CD4-positive, alpha-beta memory T cell (primary cell): ENCODE data around the gene PLK1. TPM values are rescaled to one million over a fixed set of nuclear protein-coding genes. Genes with fewer than 3 reads are reported as not detected.
"Not testable (repeated sequence)": the region's sequence is repeated elsewhere in the genome, so short reads cannot be mapped to it uniquely, and the experiment has no call there.

Experiments
- CTCF ChIA-PET: fragments of 350-600 bp; sonication (Branson Sonifier 250); formaldehyde crosslinking; loops from one replicate; lab custom pipeline; 2021; ENCODE audit warnings: inconsistent platforms; ENCODE audit not compliant: partially characterized antibody; lab: Charles Lee
- POLR2A ChIA-PET: fragments of 350-600 bp; sonication (Branson Sonifier 250); formaldehyde crosslinking; loops from one replicate; lab custom pipeline; 2021; ENCODE audit not compliant: partially characterized antibody; lab: Charles Lee
- DNase-seq, 5 donors: peaks; one replicate each; pipeline versions ENCODE4 v3.0.0 to v3.0.0-alpha.2; 2020 to 2022; ENCODE audit warnings: mixed read lengths in 1 of 5
- H3K27ac ChIP-seq: one replicate; pipeline ENCODE4 v1.7.0; 2013; ENCODE audit warnings: low read depth, low read length
- H3K27me3 ChIP-seq: 2 replicates; pipeline ENCODE4 v1.7.0; 2013; ENCODE audit warnings: mild to moderate bottlenecking, low read length, moderate library complexity; ENCODE audit not compliant: insufficient read depth
- H3K36me3 ChIP-seq: 2 replicates; pipeline ENCODE4 v1.7.0; 2013; ENCODE audit warnings: mild to moderate bottlenecking, low read length, moderate library complexity; ENCODE audit not compliant: insufficient read depth
- H3K4me1 ChIP-seq: 2 replicates; pipeline ENCODE4 v1.7.0; 2013; ENCODE audit warnings: mild to moderate bottlenecking, low read length, moderate library complexity; ENCODE audit not compliant: insufficient read depth
- H3K4me3 ChIP-seq, 2 donors: one replicate each; pipeline ENCODE4 v1.7.0; 2013; ENCODE audit warnings: low read length in 2 of 2, mild to moderate bottlenecking in 1 of 2
- H3K9me3 ChIP-seq, 2 donors: one replicate each; pipeline ENCODE4 v1.7.0; 2013; ENCODE audit warnings: low read length in 2 of 2, control low read depth in 1 of 2; ENCODE audit not compliant: control insufficient read depth in 1 of 2
- H3K27ac Mint-ChIP-seq, 7 donors: one replicate each; pipeline ENCODE4 v1.8.0; 2020 to 2021; ENCODE audit warnings: mixed read lengths in 7 of 7, mild to moderate bottlenecking in 6 of 7, inconsistent platforms in 3 of 7, moderate library complexity in 3 of 7
- H3K27me3 Mint-ChIP-seq, 2 donors: one replicate each; pipeline ENCODE4 v1.8.0; 2020 to 2021; ENCODE audit warnings: mixed read lengths in 2 of 2
- H3K36me3 Mint-ChIP-seq, 2 donors: one replicate each; pipeline ENCODE4 v1.8.0; 2020 to 2021; ENCODE audit warnings: mixed read lengths in 2 of 2, inconsistent platforms in 1 of 2, mild to moderate bottlenecking in 1 of 2
- H3K4me1 Mint-ChIP-seq, 4 donors: one replicate each; pipeline ENCODE4 v1.8.0; 2020 to 2021; ENCODE audit warnings: mixed read lengths in 4 of 4, mild to moderate bottlenecking in 1 of 4
- H3K4me3 Mint-ChIP-seq, 8 donors: one replicate each; pipeline ENCODE4 v1.8.0; 2020 to 2021; ENCODE audit warnings: mixed read lengths in 8 of 8, mild to moderate bottlenecking in 7 of 8, moderate library complexity in 6 of 8, inconsistent platforms in 3 of 8
- H3K9me3 Mint-ChIP-seq, 8 donors: one replicate each; pipeline ENCODE4 v1.8.0; 2020 to 2021; ENCODE audit warnings: mixed read lengths in 8 of 8, mild to moderate bottlenecking in 5 of 8, inconsistent platforms in 3 of 8, moderate library complexity in 1 of 8
- intact Hi-C: fragments of 100-400 bp; cut with micrococcal nuclease; formaldehyde crosslinking; loops from one replicate; pipeline ENCODE4 v1.15.1; 2023
- polyA plus RNA-seq, 2 donors: library from polyadenylated mRNA; unstranded; fragments of 300-500 nt; fragmentation: Illumina TruSeq; gene quantifications; one replicate each; pipeline ENCODE4 v1.2.3, GENCODE V29; 2021
- total RNA-seq, 2 experiments: library from RNA; stranded (reverse); gene quantifications; one replicate each; pipeline ENCODE4 v1.2.3, GENCODE V29; 2021

The PLK1 gene
- total and polyA plus RNA-seq, 4 experiments from 2014 or later = 0.18 to 3.5 (median 3.0) TPM; not detected in 1

GRCh38 chr16:23734176-23734893 lies 55.6 kb downstream of the PLK1 start:
- Histone ChIP-seq H3K36me3 (no peaks in the 10 kb centered on the region), H3K9me3 (no peaks in the 10 kb centered on the region), H3K27ac (no peak overlapping the region), H3K27me3 (no peaks in the 10 kb centered on the region), H3K4me1 (no peaks in the 10 kb centered on the region), H3K4me3 (no peak overlapping the region)
- Mint-ChIP-seq H3K27ac (no peak overlapping the region), H3K4me1 (peaks cover 3 to 6% (median 5%) of the 10 kb centered on the region in 4 donors), H3K27me3 (peaks cover 4 to 10% of the 10 kb centered on the region in 2 donors), H3K4me3 (no peak overlapping the region), H3K9me3 (peaks cover 0 to 2% (median 0%) of the 10 kb centered on the region in 8 donors), H3K36me3 (no peaks in the 10 kb centered on the region)
- POLR2A ChIA-PET = no interaction called here
- DNase-seq = no peak
- CTCF ChIA-PET = interaction anchor here (1.0 to 1.7 kb wide), 4 partner anchors 9 to 770 kb away, joined by 4 to 6 read pairs (median 5); no protein-coding TSS in a partner anchor
- intact Hi-C loops = no loop called here

- H3K9me3 ChIP-seq, CTCF ChIA-PET, H3K36me3 ChIP-seq, POLR2A ChIA-PET, H3K27ac Mint-ChIP-seq, H3K27me3 ChIP-seq, H3K4me3 Mint-ChIP-seq, H3K4me1 Mint-ChIP-seq, intact Hi-C loops, H3K4me3 ChIP-seq, H3K27me3 Mint-ChIP-seq, H3K4me1 ChIP-seq, H3K36me3 Mint-ChIP-seq, DNase-seq, H3K9me3 Mint-ChIP-seq, H3K27ac ChIP-seq: not testable (repeated sequence)
These were observed 58.8 kb downstream of the PLK1 start for GRCh38 chr16:23737423-23738028.

- Mint-ChIP-seq H3K9me3 (no peaks in the 10 kb centered on the region), H3K4me3 (no peak overlapping the region), H3K36me3 (no peaks in the 10 kb centered on the region), H3K4me1 (peaks cover 3 to 6% (median 5%) of the 10 kb centered on the region in 4 donors), H3K27ac (no peak overlapping the region), H3K27me3 (peaks cover 11 to 17% of the 10 kb centered on the region in 2 donors)
- CTCF ChIA-PET = interaction anchor here (0.7 kb wide), 1 partner anchor 862 kb away, joined by 4 read pairs; no protein-coding TSS in a partner anchor
- POLR2A ChIA-PET = no interaction called here
- H3K36me3 ChIP-seq = no peaks in the 10 kb centered on the region
- H3K4me1 ChIP-seq = no peaks in the 10 kb centered on the region
- no peak overlapping the region for H3K4me3 ChIP-seq
- DNase-seq = no peak
- H3K27me3 ChIP-seq = no peaks in the 10 kb centered on the region
- intact Hi-C loops = no loop called here
- H3K27ac ChIP-seq = no peak overlapping the region
- no peaks in the 10 kb centered on the region for H3K9me3 ChIP-seq
These were observed 60.8 kb downstream of the PLK1 start for GRCh38 chr16:23739516-23739915.

Other genes starting within 250 kb of the PLK1 start
- gene COG7, start 225.7 kb upstream of the PLK1 start, total RNA-seq = 10 to 100 TPM; 19.7 to 24.7 TPM
- gene COG7, start 225.7 kb upstream of the PLK1 start, polyA plus RNA-seq = 10 to 100 TPM; 11.4 to 13.0 TPM
- 100 to 1,000 TPM; 114 to 118 TPM for gene GGA2, start 168.4 kb upstream of the PLK1 start, total RNA-seq
- gene GGA2, start 168.4 kb upstream of the PLK1 start, polyA plus RNA-seq = 10 to 100 TPM; 49.2 to 49.6 TPM
- gene EARS2, start 121.5 kb upstream of the PLK1 start, total RNA-seq = 10 to 100 TPM; 13.6 to 16.0 TPM
- 10 to 100 TPM; 11.4 to 15.6 TPM for gene EARS2, start 121.5 kb upstream of the PLK1 start, polyA plus RNA-seq
- 10 to 100 TPM; 41.0 to 41.2 TPM for gene UBFD1, start 121.2 kb upstream of the PLK1 start, total RNA-seq
- gene UBFD1, start 121.2 kb upstream of the PLK1 start, polyA plus RNA-seq = 10 to 100 TPM; 11.9 to 15.3 TPM
- gene NDUFAB1, start 82.6 kb upstream of the PLK1 start, total RNA-seq = 10 to 100 TPM; 45.4 to 45.7 TPM
- 100 to 1,000 TPM; 197 to 241 TPM for gene NDUFAB1, start 82.6 kb upstream of the PLK1 start, polyA plus RNA-seq
- gene PALB2, start 37.6 kb upstream of the PLK1 start, total RNA-seq = 10 to 100 TPM; 12.4 to 15.0 TPM
- gene PALB2, start 37.6 kb upstream of the PLK1 start, polyA plus RNA-seq = 1 to 10 TPM; 5.4 to 7.2 TPM
- gene DCTN5, start 37.4 kb upstream of the PLK1 start, total RNA-seq = 10 to 100 TPM; 55.8 to 60.2 TPM
- 10 to 100 TPM; 55.9 to 59.5 TPM for gene DCTN5, start 37.4 kb upstream of the PLK1 start, polyA plus RNA-seq
- gene ERN2, start 34.3 kb downstream of the PLK1 start, total RNA-seq = not detected
- gene ERN2, start 34.3 kb downstream of the PLK1 start, polyA plus RNA-seq = not detected
- gene CHP2, start 76.1 kb downstream of the PLK1 start, total RNA-seq = not detected
- not detected for gene CHP2, start 76.1 kb downstream of the PLK1 start, polyA plus RNA-seq
- 100 to 1,000 TPM in 1 of 2 experiments, 10 to 100 TPM in 1; 98.1 to 106 TPM for gene PRKCB, start 157.1 kb downstream of the PLK1 start, total RNA-seq
- gene PRKCB, start 157.1 kb downstream of the PLK1 start, polyA plus RNA-seq = 10 to 100 TPM; 46.5 to 98.4 TPM